KMS-11 (cell line): ENCODE data around the gene PPP2R3B.

Experiments
- H2AFZ ChIP-seq: fragments of 200-600 bp; sonication (generic); 2 replicates; pipeline ENCODE4 v1.6.1; 2016; ENCODE audit warnings: antibody characterized with exemption, mixed run types, low read depth
- H3K27ac ChIP-seq: fragments of 200-600 bp; sonication (generic); 2 replicates; pipeline ENCODE4 v1.6.1; 2016; ENCODE audit warnings: mild to moderate bottlenecking, mixed run types
- H3K27me3 ChIP-seq: fragments of 200-600 bp; sonication (generic); 2 replicates; pipeline ENCODE4 v1.6.1; 2017; ENCODE audit warnings: mild to moderate bottlenecking, low read depth, mixed run types, moderate library complexity; ENCODE audit not compliant: insufficient read depth
- H3K36me3 ChIP-seq: fragments of 200-600 bp; sonication (generic); 2 replicates; pipeline ENCODE4 v1.6.1; 2017; ENCODE audit warnings: mild to moderate bottlenecking, mixed run types; ENCODE audit not compliant: insufficient read depth
- H3K4me1 ChIP-seq: fragments of 200-600 bp; sonication (generic); 2 replicates; pipeline ENCODE4 v1.6.1; 2016; ENCODE audit warnings: mild to moderate bottlenecking, low read depth, mixed run types; ENCODE audit not compliant: poor library complexity, severe bottlenecking
- H3K4me2 ChIP-seq: fragments of 200-600 bp; sonication (generic); 2 replicates; pipeline ENCODE4 v1.7.0; 2016; ENCODE audit warnings: mild to moderate bottlenecking, mixed run types
- H3K4me3 ChIP-seq: fragments of 200-600 bp; sonication (generic); IDR thresholded peaks from 2 replicates; pipeline ENCODE4 v1.6.1; 2017; ENCODE audit warnings: low read depth, low read length, mixed read lengths; ENCODE audit not compliant: insufficient read depth
- H3K79me2 ChIP-seq: fragments of 200-600 bp; sonication (generic); 2 replicates; pipeline ENCODE4 v1.6.1; 2016; ENCODE audit warnings: low read depth, mixed run types; ENCODE audit not compliant: insufficient read depth
- H3K9ac ChIP-seq: fragments of 200-600 bp; sonication (generic); 2 replicates; pipeline ENCODE4 v1.6.1; 2016; ENCODE audit warnings: mild to moderate bottlenecking, mixed run types
- H4K20me1 ChIP-seq: fragments of 200-600 bp; sonication (generic); 2 replicates; pipeline ENCODE4 v1.6.1; 2016; ENCODE audit warnings: mild to moderate bottlenecking, mixed run types; ENCODE audit not compliant: insufficient read depth
- CTCF ChIP-seq: fragments of 200-600 bp; sonication (generic); conservative IDR thresholded peaks from 2 replicates; pipeline ENCODE4 v1.6.1; 2017; ENCODE audit warnings: low read depth, mild to moderate bottlenecking, antibody characterized with exemption, low read length, moderate library complexity, mixed read lengths

The PPP2R3B gene

GRCh38 chrX:314049-314448, 72.7 kb downstream of the PPP2R3B start:
- no peaks in the 10 kb centered on the region for H3K79me2 ChIP-seq
- no peak overlapping the region for H3K27ac ChIP-seq
- H3K9ac ChIP-seq = no peak overlapping the region
- H3K27me3 ChIP-seq = no peaks in the 10 kb centered on the region
- H3K4me1 ChIP-seq = no peaks in the 10 kb centered on the region
- H3K36me3 ChIP-seq = no peaks in the 10 kb centered on the region
- no peak overlapping the region for H2AFZ ChIP-seq
- H3K4me3 ChIP-seq = no peak overlapping the region
- no peaks in the 10 kb centered on the region for H4K20me1 ChIP-seq
- no peak overlapping the region for H3K4me2 ChIP-seq
- no peak for TF ChIP-seq CTCF

GRCh38 chrX:313546-313945, 73.2 kb downstream of the PPP2R3B start:
- Histone ChIP-seq H2AFZ (no peak overlapping the region), H3K27ac (no peak overlapping the region), H3K4me3 (no peak overlapping the region), H3K4me1 (no peaks in the 10 kb centered on the region), H3K27me3 (no peaks in the 10 kb centered on the region), H4K20me1 (no peaks in the 10 kb centered on the region), H3K9ac (no peak overlapping the region), H3K36me3 (no peaks in the 10 kb centered on the region), H3K4me2 (no peak overlapping the region), H3K79me2 (no peaks in the 10 kb centered on the region)
- no peak for TF ChIP-seq CTCF

- Histone ChIP-seq H3K79me2 (no peaks in the 10 kb centered on the region), H3K9ac (no peak overlapping the region), H3K4me3 (no peak overlapping the region), H3K4me1 (no peaks in the 10 kb centered on the region), H3K36me3 (no peaks in the 10 kb centered on the region), H3K4me2 (no peak overlapping the region), H4K20me1 (no peaks in the 10 kb centered on the region), H3K27me3 (no peaks in the 10 kb centered on the region), H2AFZ (no peak overlapping the region), H3K27ac (no peak overlapping the region)
- no peak for TF ChIP-seq CTCF
Observed at GRCh38 chrX:312621-313331, 73.9 kb downstream of the PPP2R3B start.

- Histone ChIP-seq H3K36me3 (no peaks in the 10 kb centered on the region), H3K4me3 (no peak overlapping the region), H3K79me2 (no peaks in the 10 kb centered on the region), H2AFZ (no peak overlapping the region), H4K20me1 (no peaks in the 10 kb centered on the region), H3K4me2 (no peak overlapping the region), H3K4me1 (no peaks in the 10 kb centered on the region), H3K27ac (no peak overlapping the region), H3K27me3 (no peaks in the 10 kb centered on the region), H3K9ac (no peak overlapping the region)
- TF ChIP-seq CTCF = no peak
Observed at GRCh38 chrX:311156-312129, 75.3 kb downstream of the PPP2R3B start.
